HCT116 (cell line): ENCODE data around the gene SRCAP. TPM values are rescaled to one million over a fixed set of nuclear protein-coding genes. Genes with fewer than 3 reads are reported as not detected.

ENCODE experiments used
- ATAC-seq: fragments of 200-7000 bp; cut with Tn5 transposase; 2 replicates; pipeline ENCODE4 v1.9.1; 2020; ENCODE audit warnings: mild to moderate bottlenecking, moderate library complexity
- BruUV-seq: library from RNA; stranded (reverse); fragments of 400-500 nt; replicated peaks from 2 replicates; lab custom pipeline; 2021; lab: Mats Ljungman, UMichigan
- CTCF ChIA-PET: fragments of 300-600 bp; sonication (Branson Sonifier 250); formaldehyde crosslinking; loops from one replicate; lab custom pipeline; 2021; ENCODE audit warnings: antibody characterized with exemption; lab: Charles Lee
- POLR2A ChIA-PET: fragments of 300-600, 350-600 bp; sonication (Branson Sonifier 250); formaldehyde crosslinking; loops from one replicate; lab custom pipeline; 2021; ENCODE audit warnings: antibody characterized with exemption; lab: Charles Lee
- RAD21 ChIA-PET, 2 experiments: fragments of 300-600 bp; sonication (Branson Sonifier 250); formaldehyde crosslinking; loops; one replicate each; lab custom pipeline; 2023; ENCODE audit warnings: low total read pairs in 2 of 2; ENCODE audit not compliant: uncharacterized antibody in 2 of 2, unreplicated experiment in 2 of 2, low non-redundant PET in 1 of 2; lab: Charles Lee
- DNase-seq: peaks from one replicate; pipeline ENCODE4 v3.0.0-alpha.2; 2010; ENCODE audit warnings: low read depth, low spot score
- H2AFZ ChIP-seq: fragments of 200-600 bp; shearing (Covaris generic), sonication (generic); 2 replicates; pipeline ENCODE4 v1.6.1; 2017; ENCODE audit warnings: low read depth, mixed run types, mixed read lengths, antibody characterized with exemption, low read length; ENCODE audit not compliant: poor library complexity, severe bottlenecking
- H3K27ac ChIP-seq: 2 replicates; pipeline ENCODE4 v1.5.1; 2012; ENCODE audit warnings: low read depth, low read length
- H3K27me3 ChIP-seq: fragments of 200-600 bp; sonication (generic); 2 replicates; pipeline ENCODE4 v1.6.1; 2016; ENCODE audit warnings: mixed run types, low read length, mixed read lengths; ENCODE audit not compliant: insufficient read depth
- H3K36me3 ChIP-seq, 2 experiments: fragments of 200-500 bp in 1 of 2; fragments of 200-600 bp in 1 of 2; sonication (Bioruptor generic) in 1 of 2; sonication (generic) in 1 of 2; 2 replicates each; pipeline versions ENCODE4 v1.5.1 to v1.6.1; 2014 to 2016; ENCODE audit warnings: low read length in 2 of 2, inconsistent platforms in 1 of 2, mixed read lengths in 1 of 2, mixed run types in 1 of 2; ENCODE audit not compliant: insufficient read depth in 2 of 2, control insufficient read depth in 1 of 2
- H3K4me1 ChIP-seq, 2 experiments: fragments of 200-600 bp in 1 of 2; sonication (generic) in 1 of 2; 2 replicates each; pipeline versions ENCODE4 v1.5.1 to v1.6.1; 2012 to 2017; ENCODE audit warnings: low read length in 2 of 2, inconsistent platforms in 1 of 2, mild to moderate bottlenecking in 1 of 2, mixed read lengths in 1 of 2, mixed run types in 1 of 2, moderate library complexity in 1 of 2; ENCODE audit not compliant: insufficient read depth in 2 of 2, control insufficient read depth in 1 of 2
- H3K4me2 ChIP-seq: fragments of 200-600 bp; sonication (generic); 2 replicates; pipeline ENCODE4 v1.6.1; 2017; ENCODE audit warnings: mixed run types, low read length, mixed read lengths
- H3K4me3 ChIP-seq, 2 experiments: fragments of 200-600 bp in 1 of 2; sonication (generic) in 1 of 2; replicated peaks in 1 of 2; 2 replicates each; pipeline ENCODE4 v1.5.1; 2011 to 2016; ENCODE audit warnings: low read length in 2 of 2, control low read depth in 1 of 2, low read depth in 1 of 2, mild to moderate bottlenecking in 1 of 2, mixed read lengths in 1 of 2, mixed run types in 1 of 2
- H3K79me2 ChIP-seq: fragments of 200-600 bp; sonication (generic); 2 replicates; pipeline ENCODE4 v1.6.1; 2017; ENCODE audit warnings: mild to moderate bottlenecking, mixed run types, low read length, moderate library complexity, mixed read lengths; ENCODE audit not compliant: insufficient read depth
- H3K9ac ChIP-seq: fragments of 200-600 bp; sonication (generic); 2 replicates; pipeline ENCODE4 v1.6.1; 2016; ENCODE audit warnings: low read length, mixed read lengths
- H3K9me2 ChIP-seq: fragments of 200-600 bp; sonication (generic), shearing (Covaris generic); 2 replicates; pipeline ENCODE4 v1.6.1; 2017; ENCODE audit warnings: mixed run types, mild to moderate bottlenecking, moderate library complexity; ENCODE audit not compliant: insufficient read depth
- H3K9me3 ChIP-seq, 2 experiments: fragments of 200-500 bp in 1 of 2; fragments of 200-600 bp in 1 of 2; sonication (Bioruptor generic) in 1 of 2; sonication (generic) in 1 of 2; 2 replicates each; pipeline ENCODE4 v1.6.1; 2014 to 2017; ENCODE audit warnings: low read length in 2 of 2, mixed read lengths in 2 of 2, inconsistent platforms in 1 of 2, low read depth in 1 of 2, mild to moderate bottlenecking in 1 of 2, mixed run types in 1 of 2, moderate library complexity in 1 of 2; ENCODE audit not compliant: control insufficient read depth in 1 of 2, insufficient read depth in 1 of 2
- H4K20me1 ChIP-seq: fragments of 200-600 bp; sonication (generic), shearing (Covaris generic); 2 replicates; pipeline ENCODE4 v1.6.1; 2017; ENCODE audit warnings: mixed run types, mild to moderate bottlenecking, moderate library complexity; ENCODE audit not compliant: insufficient read depth
- CBX3 ChIP-seq: IDR thresholded peaks from 2 replicates; pipeline ENCODE4 v1.6.1; 2012; ENCODE audit warnings: low read depth
- CEBPB ChIP-seq: IDR thresholded peaks from 2 replicates; pipeline ENCODE4 v1.6.1; 2012; ENCODE audit warnings: low read depth
- EGR1 ChIP-seq: IDR thresholded peaks from 2 replicates; pipeline ENCODE4 v1.6.1; 2012; ENCODE audit warnings: low read depth
- EZH2 ChIP-seq: fragments of 200-600 bp; sonication (generic); IDR thresholded peaks from 2 replicates; pipeline ENCODE4 v1.6.1; 2017; ENCODE audit warnings: antibody characterized with exemption, mixed run types
- FOSL1 ChIP-seq: IDR thresholded peaks from 2 replicates; pipeline ENCODE4 v1.6.1; 2012; ENCODE audit warnings: low read depth
- JUND ChIP-seq: IDR thresholded peaks from 2 replicates; pipeline ENCODE4 v1.6.1; 2012
- POLR2A ChIP-seq: IDR thresholded peaks from 2 replicates; pipeline ENCODE4 v1.7.0; 2011; ENCODE audit warnings: borderline replicate concordance; ENCODE audit not compliant: insufficient read depth, insufficient read length; ENCODE audit errors: extremely low read depth
- RAD21 ChIP-seq: IDR thresholded peaks from 2 replicates; pipeline ENCODE4 v1.6.1; 2012; ENCODE audit warnings: low read depth, mild to moderate bottlenecking
- REST ChIP-seq: IDR thresholded peaks from 2 replicates; pipeline ENCODE4 v1.6.1; 2012; ENCODE audit warnings: low read depth
- SP1 ChIP-seq: IDR thresholded peaks from 2 replicates; pipeline ENCODE4 v1.6.1; 2012; ENCODE audit warnings: low read depth
- SRF ChIP-seq: IDR thresholded peaks from 2 replicates; pipeline ENCODE4 v1.6.1; 2012; ENCODE audit warnings: low read depth
- TCF7L2 ChIP-seq: IDR thresholded peaks from 2 replicates; pipeline ENCODE4 v1.7.0; 2011; ENCODE audit warnings: borderline replicate concordance, inconsistent platforms; ENCODE audit not compliant: insufficient read depth, insufficient read length; ENCODE audit errors: extremely low read depth
- YY1 ChIP-seq: IDR thresholded peaks from 2 replicates; pipeline ENCODE4 v1.6.1; 2011; ENCODE audit warnings: low read length, low read depth, moderate library complexity, mild to moderate bottlenecking; ENCODE audit not compliant: insufficient replicate concordance; ENCODE audit errors: extremely low read depth
- ZBTB33 ChIP-seq: IDR thresholded peaks from 2 replicates; pipeline ENCODE4 v1.6.1; 2011; ENCODE audit warnings: mild to moderate bottlenecking, low read length, moderate library complexity; ENCODE audit not compliant: insufficient replicate concordance; ENCODE audit errors: extremely low read depth
- ZFX ChIP-seq: fragments of 450-650 bp; IDR thresholded peaks from 2 replicates; pipeline ENCODE4 v1.6.1; 2017
- ZNF274 ChIP-seq: fragments of 200-500 bp; sonication (Bioruptor generic); IDR thresholded peaks from 2 replicates; pipeline ENCODE4 v1.6.1; 2014; ENCODE audit warnings: mild to moderate bottlenecking, low read depth, low read length, inconsistent platforms
- intact Hi-C: fragments of 100-400 bp; cut with micrococcal nuclease; formaldehyde crosslinking; loops from 2 replicates; pipeline ENCODE4 v1.10.0; 2022
- total RNA-seq: library from RNA; stranded (reverse); gene quantifications from one replicate; pipeline ENCODE4 v1.2.1, GENCODE V29; 2021; ENCODE audit not compliant: unreplicated experiment

SRCAP gene
- total RNA-seq, 1 experiment from 2014 or later, result 59.6 TPM

- ChIA-PET POLR2A (no interaction called here), RAD21 (no interaction called here), CTCF (no interaction called here)
- ATAC-seq (no peak), DNase-seq (no peak)
- Histone ChIP-seq H3K4me2 (peak overlapping the region; percentile 90), H3K79me2 (peaks cover 30% of the 10 kb centered on the region), H3K9me3 (no peaks in the 10 kb centered on the region), H3K36me3 (peaks cover 34 to 49% of the 10 kb centered on the region in 2 experiments; a peak in 3 of 4 replicates), H3K27me3 (no peaks in the 10 kb centered on the region), H3K4me3 (no peak overlapping the region), H2AFZ (no peak overlapping the region), H4K20me1 (no peaks in the 10 kb centered on the region), H3K27ac (peak overlapping the region; percentile 72), H3K4me1 (peaks cover 29 to 36% of the 10 kb centered on the region in 2 experiments), H3K9ac (peak overlapping the region; percentile 73), H3K9me2 (no peaks in the 10 kb centered on the region)
- intact Hi-C loops, result no loop called here
- no TSS peak for BruUV-seq
- TF ChIP-seq EZH2, result no peak
- TF ChIP-seq EGR1, result no peak
- no peak for TF ChIP-seq JUND
- no peak for TF ChIP-seq CBX3
- no peak for TF ChIP-seq ZFX
- no peak for TF ChIP-seq SRF
- no peak for TF ChIP-seq FOSL1
- TF ChIP-seq TCF7L2, result no peak
- no peak for TF ChIP-seq ZBTB33
- no peak for TF ChIP-seq YY1
- no peak for TF ChIP-seq REST
- TF ChIP-seq ZNF274, result no peak
- TF ChIP-seq CEBPB, result no peak
- TF ChIP-seq SP1, result no peak
- TF ChIP-seq POLR2A, result no peak
- no peak for TF ChIP-seq RAD21
Measured at GRCh38 chr16:30738984-30739951, 40.3 kb downstream of the SRCAP start.
